ENCODE results near the gene EXOC1. TPM values are rescaled to one million over a fixed set of nuclear protein-coding genes. Genes with fewer than 3 reads are reported as not detected.

The EXOC1 gene
- total and polyA plus RNA-seq, 9 of the 15 experiments (the other 6 are each of a cell fraction or from before 2014, with no cell fraction given), result 16.0 to 45.5 (median 26.2) TPM

- Histone ChIP-seq H2AFZ (ENCODE audit: low read depth, low read length) (no peak overlapping the region), H4K20me1 (replicated peaks; ENCODE audit: control insufficient read depth, insufficient read depth, low read length) (no peaks in the 10 kb centered on the region), H3K36me3 (ENCODE audit: control insufficient read depth, insufficient read depth, low read length) (no peaks in the 10 kb centered on the region), H3K9me3 (replicated peaks; ENCODE audit: control insufficient read depth, insufficient read depth, low read depth, low read length) (no peaks in the 10 kb centered on the region; the same call in 1 of the 2 replicates), H3K4me2 (ENCODE audit: insufficient read depth, low read length) (no peak overlapping the region), H3K9ac (ENCODE audit: insufficient read depth in 1 of 2, low read depth in 2 of 2, low read length in 2 of 2) (no peak overlapping the region), H3K27me3 (ENCODE audit: control insufficient read depth in 2 of 2, insufficient read depth in 2 of 2, low read length in 2 of 2) (no peaks in the 10 kb centered on the region), H3K4me3 (no peak overlapping the region), H3K4me1 (replicated peaks in 1 of 2; ENCODE audit: control insufficient read depth in 2 of 2, insufficient read depth in 2 of 2, low read length in 2 of 2) (peaks cover 0 to 4% of the 10 kb centered on the region in 2 experiments; a peak in 2 of 5 replicates), H3K27ac (ENCODE audit: extremely low read depth, low read depth, low read length) (no peak overlapping the region), H3K9me1 (ENCODE audit: control insufficient read depth, insufficient read depth, low read length) (no peaks in the 10 kb centered on the region), H3K79me2 (ENCODE audit: control insufficient read depth, insufficient read depth, low read length) (no peaks in the 10 kb centered on the region)
- ChIA-PET POLR2A (no interaction called here), CTCF (ENCODE audit: low intra/inter-chr PET ratio) (no interaction called here)
- intact Hi-C loops (cut with micrococcal nuclease), result no loop called here
- FAIRE-seq, result no peak
- BruUV-seq (replicated peaks), result no TSS peak
- no peak for DNase-seq (ENCODE audit: extremely low read depth in 1 of 4, low spot score in 3 of 4)
- WGBS (ENCODE audit: insufficient coverage, low coverage, missing lambda C conversion rate), result 12% methylated on average over 1 of the region's 1 CpG
- in situ Hi-C loops (cut with MboI), result no loop called here
- no peak for ATAC-seq
- TF ChIP-seq TRIM28 (IDR thresholded peaks at IDR 0.05), result peak; percentile 88; the same call in 1 of the 2 replicates
- TF ChIP-seq POLR2A (conservative IDR thresholded peaks at IDR 0.05), result no peak
- TF ChIP-seq TEAD1 (CRISPR knock-in tag; IDR thresholded peaks at IDR 0.05), result no peak
- TF ChIP-seq CHD1 (IDR thresholded peaks at IDR 0.05; ENCODE audit: low read length), result no peak
- peak; percentile 88 for TF ChIP-seq ZNF280A (IDR thresholded peaks at IDR 0.05; ENCODE audit: low read depth, partially characterized antibody)
- peak in 1 of 2 experiments; percentile 40; a peak in 2 of 4 replicates for TF ChIP-seq TRIM24 (IDR thresholded peaks at IDR 0.05)
- TF ChIP-seq CREB3 (tag; conservative IDR thresholded peaks at IDR 0.05; ENCODE audit: low read depth), result no peak
- peak; percentile 69 for TF ChIP-seq RBM25 (IDR thresholded peaks at IDR 0.05; ENCODE audit: low read depth, low read length, severe bottlenecking)
- TF ChIP-seq ZBTB12 (CRISPR knock-in tag; IDR thresholded peaks at IDR 0.05), result no peak
- TF ChIP-seq SNIP1 (IDR thresholded peaks at IDR 0.05; ENCODE audit: low read depth), result no peak
Observed at GRCh38 chr4:55837903-55838302, 15.5 kb upstream of the EXOC1 start.

Measured in K562 (cell line).